Caco-2 (cell line): ENCODE measurements around the gene SLC20A1. TPM values are rescaled to one million over a fixed set of nuclear protein-coding genes. Genes with fewer than 3 reads are reported as not detected.
A peak's percentile ranks its signal among the peaks of the same experiment; 100 is the strongest.

ENCODE experiments used
- BruUV-seq: library from RNA; stranded (reverse); fragments of 400-500 nt; replicated peaks from 2 replicates; lab custom pipeline; 2021; lab: Mats Ljungman, UMichigan
- CTCF ChIA-PET: fragments of 300-600 bp; sonication (Branson Sonifier 250); formaldehyde crosslinking; loops from one replicate; lab custom pipeline; 2022; ENCODE audit warnings: antibody characterized with exemption; lab: Charles Lee
- POLR2A ChIA-PET: fragments of 300-600 bp; sonication (Branson Sonifier 250); formaldehyde crosslinking; loops from one replicate; lab custom pipeline; 2022; ENCODE audit warnings: antibody characterized with exemption; lab: Charles Lee
- DNase-seq, 2 experiments: peaks; one replicate each; pipeline versions ENCODE4 v3.0.0 to v3.0.0-alpha.2; 2020 to 2022
- H3K27me3 ChIP-seq: replicated peaks from 2 replicates; pipeline ENCODE4 v1.6.0; 2011; ENCODE audit warnings: low read length; ENCODE audit not compliant: control insufficient read depth, insufficient read depth
- H3K36me3 ChIP-seq: 2 replicates; pipeline ENCODE4 v1.5.1; 2011; ENCODE audit warnings: low read length; ENCODE audit not compliant: control insufficient read depth, insufficient read depth
- H3K4me1 ChIP-seq: fragments of 250-450 bp; sonication (Bioruptor Pico); 2 replicates; pipeline ENCODE4 v1.5.1; 2020; ENCODE audit warnings: mild to moderate bottlenecking
- H3K4me3 ChIP-seq: 2 replicates; pipeline ENCODE4 v1.5.1; 2011; ENCODE audit warnings: low read depth, mild to moderate bottlenecking, control low read depth, low read length
- H3K9me3 ChIP-seq: fragments of 250-450 bp; sonication (Bioruptor Pico); 2 replicates; pipeline ENCODE4 v1.5.1; 2020; ENCODE audit warnings: mild to moderate bottlenecking, moderate library complexity
- H3K27ac Mint-ChIP-seq: one replicate; pipeline ENCODE4 v1.8.0; 2022; ENCODE audit warnings: mixed read lengths; ENCODE audit not compliant: unreplicated experiment
- H3K27me3 Mint-ChIP-seq: one replicate; pipeline ENCODE4 v1.8.0; 2022; ENCODE audit warnings: mixed read lengths; ENCODE audit not compliant: insufficient read depth, unreplicated experiment
- H3K36me3 Mint-ChIP-seq: one replicate; pipeline ENCODE4 v1.8.0; 2022; ENCODE audit warnings: mild to moderate bottlenecking, mixed read lengths; ENCODE audit not compliant: insufficient read depth, unreplicated experiment
- H3K4me1 Mint-ChIP-seq: one replicate; pipeline ENCODE4 v1.8.0; 2022; ENCODE audit warnings: low read depth, mixed read lengths; ENCODE audit not compliant: unreplicated experiment
- H3K4me3 Mint-ChIP-seq: one replicate; pipeline ENCODE4 v1.8.0; 2022; ENCODE audit warnings: mild to moderate bottlenecking, moderate library complexity, mixed read lengths; ENCODE audit not compliant: unreplicated experiment
- H3K9me3 Mint-ChIP-seq: one replicate; pipeline ENCODE4 v1.8.0; 2022; ENCODE audit warnings: mixed read lengths; ENCODE audit not compliant: unreplicated experiment
- intact Hi-C: fragments of 100-400 bp; cut with micrococcal nuclease; formaldehyde crosslinking; loops from one replicate; pipeline ENCODE4 v1.10.0; 2022; ENCODE audit not compliant: unreplicated experiment
- total RNA-seq: library from RNA; stranded (reverse); gene quantifications from 2 replicates; pipeline ENCODE4 v1.2.3, GENCODE V29; 2022
- TF ChIP-seq, protein P1 (sequence below), 2 experiments: fragments of 200-600 bp in 1 of 2; IDR thresholded peaks; 1 replicate in 1 of 2; 2 replicates in 1 of 2; pipeline versions ENCODE4 v1.5.1 to v1.8.0; 2011 to 2022; ENCODE audit warnings: antibody characterized with exemption in 1 of 2, control low read depth in 1 of 2, inconsistent platforms in 1 of 2, low read depth in 1 of 2, low read length in 1 of 2, mild to moderate bottlenecking in 1 of 2, moderate library complexity in 1 of 2; ENCODE audit not compliant: insufficient read depth in 1 of 2, severe bottlenecking in 1 of 2, unreplicated experiment in 1 of 2

SLC20A1 gene
- total RNA-seq, 1 experiment from 2014 or later = 91.1 TPM

DNA sequence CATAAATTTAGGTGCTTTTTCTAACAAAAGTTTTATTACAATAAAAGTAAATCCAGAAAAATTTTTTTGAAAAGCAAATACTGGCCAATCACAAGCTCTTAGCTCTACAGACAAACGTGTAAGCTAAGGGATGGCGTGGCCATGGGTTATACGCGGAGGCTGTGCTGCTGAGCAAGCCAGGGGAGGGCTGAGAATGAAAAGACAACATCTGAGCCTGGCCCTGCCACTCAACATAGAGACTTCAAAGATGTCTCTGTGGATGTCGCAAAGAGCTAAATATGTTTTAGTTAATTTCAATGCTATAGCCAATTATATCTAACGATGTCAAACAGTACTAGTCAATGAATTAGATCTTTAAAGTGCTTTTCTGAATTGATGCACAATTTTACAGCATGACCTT is 41.8 kb downstream of the SLC20A1 start:
- no peaks in the 10 kb centered on the region for H3K27me3 Mint-ChIP-seq
- H3K9me3 Mint-ChIP-seq = no peaks in the 10 kb centered on the region
- POLR2A ChIA-PET = no interaction called here
- BruUV-seq = no TSS peak
- intact Hi-C loops = no loop called here
- H3K27ac Mint-ChIP-seq = no peak overlapping the region
- peaks cover 10% of the 10 kb centered on the region for H3K4me1 Mint-ChIP-seq
- no peaks in the 10 kb centered on the region for H3K36me3 ChIP-seq
- peaks cover 5% of the 10 kb centered on the region for H3K4me1 ChIP-seq
- no peak for DNase-seq
- CTCF ChIA-PET = no interaction called here
- no peaks in the 10 kb centered on the region for H3K9me3 ChIP-seq
- H3K27me3 ChIP-seq = no peaks in the 10 kb centered on the region
- no peak overlapping the region for H3K4me3 Mint-ChIP-seq
- TF ChIP-seq, protein P1, sequence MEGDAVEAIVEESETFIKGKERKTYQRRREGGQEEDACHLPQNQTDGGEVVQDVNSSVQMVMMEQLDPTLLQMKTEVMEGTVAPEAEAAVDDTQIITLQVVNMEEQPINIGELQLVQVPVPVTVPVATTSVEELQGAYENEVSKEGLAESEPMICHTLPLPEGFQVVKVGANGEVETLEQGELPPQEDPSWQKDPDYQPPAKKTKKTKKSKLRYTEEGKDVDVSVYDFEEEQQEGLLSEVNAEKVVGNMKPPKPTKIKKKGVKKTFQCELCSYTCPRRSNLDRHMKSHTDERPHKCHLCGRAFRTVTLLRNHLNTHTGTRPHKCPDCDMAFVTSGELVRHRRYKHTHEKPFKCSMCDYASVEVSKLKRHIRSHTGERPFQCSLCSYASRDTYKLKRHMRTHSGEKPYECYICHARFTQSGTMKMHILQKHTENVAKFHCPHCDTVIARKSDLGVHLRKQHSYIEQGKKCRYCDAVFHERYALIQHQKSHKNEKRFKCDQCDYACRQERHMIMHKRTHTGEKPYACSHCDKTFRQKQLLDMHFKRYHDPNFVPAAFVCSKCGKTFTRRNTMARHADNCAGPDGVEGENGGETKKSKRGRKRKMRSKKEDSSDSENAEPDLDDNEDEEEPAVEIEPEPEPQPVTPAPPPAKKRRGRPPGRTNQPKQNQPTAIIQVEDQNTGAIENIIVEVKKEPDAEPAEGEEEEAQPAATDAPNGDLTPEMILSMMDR (IDR thresholded peaks at IDR 0.05; ENCODE audit: insufficient read depth in 1 of 2, low read depth in 1 of 2, low read length in 1 of 2, severe bottlenecking in 1 of 2, unreplicated experiment in 1 of 2) = no peak
- no peak overlapping the region for H3K4me3 ChIP-seq
- H3K36me3 Mint-ChIP-seq = no peaks in the 10 kb centered on the region

DNA sequence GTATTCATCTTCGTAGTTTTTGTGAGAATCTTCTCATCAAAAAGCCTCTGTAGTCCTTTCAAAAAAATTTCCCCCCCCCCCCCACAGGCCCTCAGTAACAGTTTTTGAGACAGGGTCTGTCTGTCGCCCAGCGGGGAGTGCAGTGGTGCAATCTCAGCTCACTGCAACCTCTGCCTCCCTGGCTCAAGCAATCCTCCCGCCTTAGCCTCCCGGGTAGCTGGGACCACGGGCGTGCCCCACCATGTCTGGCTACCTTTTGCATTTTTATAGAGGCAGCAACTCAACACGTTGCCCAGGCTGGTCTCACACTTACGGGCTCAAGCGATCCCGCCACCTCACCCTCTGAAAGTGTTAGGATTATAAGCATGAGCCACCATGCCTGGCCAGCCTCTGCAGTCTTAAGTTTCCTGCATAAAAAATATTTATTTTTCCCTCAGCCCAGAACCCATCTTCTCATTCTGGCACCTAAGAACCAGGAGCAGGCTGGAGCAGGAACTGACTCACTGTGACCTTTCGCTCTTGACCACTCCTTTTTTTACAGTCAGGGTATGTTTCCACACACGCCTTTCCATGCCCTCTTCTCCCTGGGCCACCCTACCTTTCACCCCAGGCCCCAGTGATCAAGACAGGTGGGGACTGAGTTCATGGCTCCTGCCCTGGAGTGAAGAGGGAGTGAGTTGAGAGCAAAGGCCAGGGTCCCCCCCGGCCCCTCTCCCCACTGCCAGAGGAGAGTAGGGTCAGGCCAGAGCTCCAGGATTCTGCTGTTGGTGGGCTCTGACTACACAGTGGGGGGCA is 42.5 kb downstream of the SLC20A1 start:
- ChIA-PET POLR2A (no interaction called here), CTCF (interaction anchor here (0.6 to 1.1 kb wide), 2 partner anchors 62 to 91 kb away, joined by 3 read pairs; no protein-coding TSS in a partner anchor)
- intact Hi-C loops = no loop called here
- Mint-ChIP-seq H3K9me3 (no peaks in the 10 kb centered on the region), H3K4me3 (no peak overlapping the region), H3K27ac (no peak overlapping the region), H3K36me3 (no peaks in the 10 kb centered on the region), H3K27me3 (no peaks in the 10 kb centered on the region), H3K4me1 (peaks cover 16% of the 10 kb centered on the region)
- Histone ChIP-seq H3K4me1 (peaks cover 10% of the 10 kb centered on the region), H3K4me3 (no peak overlapping the region), H3K27me3 (no peaks in the 10 kb centered on the region), H3K36me3 (no peaks in the 10 kb centered on the region), H3K9me3 (no peaks in the 10 kb centered on the region)
- no peak for DNase-seq
- TF ChIP-seq, protein P1 (IDR thresholded peaks at IDR 0.05; ENCODE audit: insufficient read depth in 1 of 2, low read depth in 1 of 2, low read length in 1 of 2, severe bottlenecking in 1 of 2, unreplicated experiment in 1 of 2) = no peak
- no TSS peak for BruUV-seq

DNA sequence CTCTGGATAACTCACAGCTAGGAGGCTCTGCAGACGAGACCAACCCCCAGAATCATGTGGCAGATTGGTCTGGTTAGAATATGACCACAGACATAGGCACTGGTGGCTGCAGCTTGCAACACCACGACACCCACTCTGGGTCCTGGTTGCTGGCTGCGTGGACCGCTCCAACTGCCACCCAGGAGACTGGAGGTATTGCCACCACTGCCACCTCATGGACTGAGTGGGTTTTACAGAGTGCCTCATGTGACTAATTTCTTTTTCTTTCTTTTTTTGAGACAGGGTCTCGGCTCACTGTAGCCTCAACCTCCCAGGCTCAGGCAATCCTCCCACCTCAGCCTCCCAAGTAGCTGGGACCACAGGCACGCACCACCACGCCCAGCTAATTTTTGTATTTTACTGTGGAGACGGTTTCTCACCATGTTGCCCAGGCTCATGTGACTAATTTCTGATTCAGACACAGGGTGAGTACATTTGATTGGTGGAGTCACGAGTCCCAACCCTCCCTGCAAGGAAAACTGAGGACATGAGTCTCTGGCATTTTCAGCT is 45.2 kb downstream of the SLC20A1 start:
- Histone ChIP-seq H3K4me3 (no peak overlapping the region), H3K4me1 (peaks cover 10% of the 10 kb centered on the region), H3K36me3 (no peaks in the 10 kb centered on the region), H3K27me3 (no peaks in the 10 kb centered on the region), H3K9me3 (no peaks in the 10 kb centered on the region)
- TF ChIP-seq, protein P1 (IDR thresholded peaks at IDR 0.05; ENCODE audit: insufficient read depth in 1 of 2, low read depth in 1 of 2, low read length in 1 of 2, severe bottlenecking in 1 of 2, unreplicated experiment in 1 of 2) = peak; percentile 54 to 75
- ChIA-PET CTCF (interaction anchor here (0.6 to 1.3 kb wide), 4 partner anchors 25 to 64 kb away, joined by 3 to 5 read pairs (median 4); partner anchors contain the start of gene SLC20A1), POLR2A (interaction anchor here (0.9 kb wide), 1 partner anchor 45 kb away, joined by 8 read pairs; the partner anchor contains the start of gene SLC20A1)
- H3K36me3 Mint-ChIP-seq = no peaks in the 10 kb centered on the region
- H3K9me3 Mint-ChIP-seq = no peaks in the 10 kb centered on the region
- no TSS peak for BruUV-seq
- peaks cover 16% of the 10 kb centered on the region for H3K4me1 Mint-ChIP-seq
- intact Hi-C loops = loop anchor here (1.0 to 5.0 kb wide), 3 partner anchors 44 to 91 kb away; partner anchors contain the start of gene SLC20A1
- H3K27ac Mint-ChIP-seq = no peak overlapping the region
- H3K27me3 Mint-ChIP-seq = no peaks in the 10 kb centered on the region
- peak; percentile 70 to 73 for DNase-seq
- no peak overlapping the region for H3K4me3 Mint-ChIP-seq
